GM12874 (cell line): Measurements from ENCODE around the gene SLC6A12.

Source experiments
- CTCF ChIP-seq: IDR thresholded peaks from 2 replicates; pipeline ENCODE4 v1.5.1; 2011; ENCODE audit warnings: low read depth, mild to moderate bottlenecking, control low read depth, low read length, moderate library complexity; ENCODE audit not compliant: insufficient read depth

SLC6A12 gene

GRCh38 chr12:254912-255311 lies 41.0 kb upstream of the SLC6A12 start:
- no peak for TF ChIP-seq CTCF

GRCh38 chr12:254039-254438 lies 40.1 kb upstream of the SLC6A12 start:
- no peak for TF ChIP-seq CTCF

- TF ChIP-seq CTCF, result no peak
Measured at GRCh38 chr12:253116-253831, 39.3 kb upstream of the SLC6A12 start.

GRCh38 chr12:252636-253035 lies 38.7 kb upstream of the SLC6A12 start:
- no peak for TF ChIP-seq CTCF

GRCh38 chr12:247271-247670 lies 33.3 kb upstream of the SLC6A12 start:
- TF ChIP-seq CTCF, result no peak

GRCh38 chr12:243381-243780 lies 29.4 kb upstream of the SLC6A12 start:
- TF ChIP-seq CTCF, result no peak

GRCh38 chr12:242496-242895 lies 28.5 kb upstream of the SLC6A12 start:
- TF ChIP-seq CTCF, result no peak

GRCh38 chr12:241266-241665 lies 27.3 kb upstream of the SLC6A12 start:
- no peak for TF ChIP-seq CTCF
